NCI-H187 (cell line): ENCODE results near the gene ANKRD27.
"Not testable (repeated sequence)": the region's sequence is repeated elsewhere in the genome, so short reads cannot be mapped to it uniquely, and the experiment has no call there.

Source experiments
- DNase-seq, 2 experiments: peaks; one replicate each; lab custom pipeline; 2025; lab: John Stamatoyannopoulos, UW

The ANKRD27 gene

DNA sequence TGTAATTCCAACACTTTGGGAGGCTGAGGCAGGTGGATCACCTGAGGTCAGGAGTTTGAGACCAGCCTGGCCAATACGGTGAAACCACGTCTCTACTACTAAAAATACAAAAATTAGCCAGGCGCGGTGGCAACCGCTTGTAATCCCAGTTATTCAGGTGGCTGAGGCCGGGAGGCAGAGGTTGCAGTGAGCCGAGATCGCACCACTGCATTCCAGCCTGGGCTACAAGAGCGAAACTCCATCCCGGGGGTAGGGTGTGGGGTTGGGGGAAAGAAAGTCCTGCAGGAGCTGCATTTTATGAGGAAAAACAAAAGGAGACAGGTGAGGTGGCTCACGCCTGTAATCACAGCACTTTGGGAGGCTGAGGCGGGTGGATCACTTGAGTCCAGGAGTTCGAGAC lies 22.6 kb downstream of the ANKRD27 start:
- not testable (repeated sequence) for DNase-seq

DNA sequence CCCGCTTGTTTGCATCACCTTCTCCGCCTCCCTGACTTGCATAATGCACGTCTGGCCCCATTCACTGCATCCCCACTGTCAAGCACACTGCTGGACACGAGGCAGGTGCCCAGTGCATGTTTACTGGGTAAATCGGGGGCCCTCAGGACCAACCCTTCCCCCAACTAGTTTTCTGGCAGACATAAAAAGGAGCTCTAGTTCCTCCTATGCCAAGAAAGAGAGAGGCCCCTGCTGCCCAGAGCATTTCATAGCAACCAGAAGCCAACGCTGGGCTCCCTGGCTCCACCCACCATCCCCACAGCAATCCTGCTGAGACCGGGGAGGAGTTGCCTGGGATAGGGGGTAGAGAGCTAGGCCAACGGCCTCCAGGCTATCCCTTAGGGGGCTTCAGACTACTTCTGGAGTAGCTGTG lies 23.2 kb downstream of the ANKRD27 start:
- DNase-seq = no peak

DNA sequence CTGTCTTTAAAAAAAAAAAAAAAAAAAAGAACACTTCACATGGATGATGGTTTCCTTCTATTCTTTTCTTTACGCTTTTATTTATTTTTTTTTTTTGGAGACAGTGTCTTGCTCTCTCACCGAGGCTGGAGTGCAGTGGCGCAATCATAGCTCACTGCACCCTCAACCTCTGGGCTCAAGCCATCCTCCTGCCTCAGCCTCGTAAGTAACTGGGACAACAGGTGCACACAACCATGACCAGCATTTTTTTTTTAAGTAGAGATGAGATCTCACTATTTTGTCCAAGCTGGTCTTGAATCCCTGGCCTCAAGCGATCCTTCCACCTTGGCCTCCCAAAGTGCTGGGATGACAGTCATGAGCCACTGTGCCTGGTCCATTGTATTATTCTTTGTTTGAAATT lies 24.3 kb downstream of the ANKRD27 start:
- DNase-seq = no peak

DNA sequence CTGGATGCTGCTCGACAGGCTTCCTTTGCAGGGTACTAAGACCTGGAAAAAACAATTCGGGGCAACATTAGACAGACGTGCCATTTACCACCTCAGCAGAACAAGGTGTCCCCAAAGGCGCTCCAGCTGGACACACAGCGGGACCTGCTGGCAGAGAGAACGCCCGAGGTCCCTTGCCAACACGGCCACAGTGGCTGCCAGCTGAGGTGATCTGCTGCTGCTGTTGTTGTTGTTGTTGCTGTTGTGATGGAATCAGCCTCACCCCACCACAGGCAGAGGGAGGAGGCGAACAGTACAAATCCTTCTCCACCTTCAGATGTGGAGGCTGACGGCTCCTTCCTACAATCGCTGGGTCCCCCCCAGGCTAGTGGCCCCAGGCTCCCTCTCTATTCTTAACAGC lies 25.2 kb downstream of the ANKRD27 start:
- DNase-seq = no peak

GRCh38 chr19:32647361-32647760 lies 27.6 kb downstream of the ANKRD27 start:
- DNase-seq = no peak

DNA sequence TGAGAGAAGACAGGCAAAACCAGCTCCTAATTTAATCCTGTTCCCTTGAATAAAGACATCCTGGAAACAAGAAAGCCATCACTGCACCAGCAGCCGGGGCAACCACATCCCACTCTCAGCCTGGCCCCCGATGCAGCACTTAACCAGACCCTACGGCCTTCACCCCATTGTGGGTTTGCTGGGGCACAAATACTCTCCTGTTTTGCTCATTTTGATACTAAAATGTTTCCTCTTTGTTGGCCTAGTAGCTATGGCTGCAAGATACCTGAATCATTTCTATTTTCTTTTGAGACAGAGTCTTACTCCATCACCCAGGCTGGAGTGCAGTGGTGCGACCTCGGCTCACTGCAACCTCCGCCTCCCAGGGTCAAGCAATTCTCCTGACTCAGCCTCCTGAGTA lies 28.4 kb downstream of the ANKRD27 start:
- DNase-seq = no peak

- no peak for DNase-seq
Observed at GRCh38 chr19:32642771-32643170, 32.2 kb downstream of the ANKRD27 start.

DNA sequence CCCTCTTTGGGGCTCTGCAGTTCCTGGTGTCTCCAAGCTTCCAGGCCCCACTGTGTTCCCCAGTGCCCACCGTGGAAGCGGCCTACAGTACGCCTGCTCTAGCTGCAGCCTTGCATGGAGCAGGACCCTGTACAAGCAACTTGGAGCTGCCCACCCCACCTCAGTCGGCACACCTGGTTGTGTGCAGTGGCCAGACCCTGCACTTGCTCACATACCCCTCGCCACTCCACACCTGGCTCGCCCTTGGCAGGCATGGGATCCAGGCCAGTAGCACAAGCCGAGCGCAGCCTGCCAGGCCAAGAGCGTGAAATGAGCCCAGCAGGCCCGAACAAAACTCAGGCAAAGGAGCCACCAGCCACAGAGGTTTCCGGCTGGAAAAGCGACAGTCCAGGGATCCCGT lies 36.4 kb downstream of the ANKRD27 start:
- no peak for DNase-seq

GRCh38 chr19:32637480-32637879 lies 37.5 kb downstream of the ANKRD27 start:
- DNase-seq = no peak

DNA sequence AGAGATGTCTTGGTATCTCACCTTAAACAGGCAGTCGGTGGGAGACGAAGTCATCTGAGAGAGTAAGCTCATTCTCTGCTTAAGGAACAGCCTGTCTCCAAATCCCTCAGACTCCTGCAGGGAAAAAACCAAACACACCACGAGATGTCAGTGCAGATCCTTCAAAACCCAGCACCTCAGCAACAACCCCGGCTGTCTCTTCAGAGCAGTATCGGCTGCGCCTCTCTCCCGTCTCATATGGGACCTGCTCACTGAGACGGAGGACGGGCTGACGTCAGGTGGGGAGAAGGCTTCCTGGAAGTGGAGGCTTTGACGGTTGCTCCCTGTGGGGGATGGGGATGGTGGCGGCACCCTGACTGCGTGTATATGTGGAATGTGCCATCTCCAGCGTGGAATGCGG lies 43.6 kb downstream of the ANKRD27 start:
- no peak for DNase-seq

DNA sequence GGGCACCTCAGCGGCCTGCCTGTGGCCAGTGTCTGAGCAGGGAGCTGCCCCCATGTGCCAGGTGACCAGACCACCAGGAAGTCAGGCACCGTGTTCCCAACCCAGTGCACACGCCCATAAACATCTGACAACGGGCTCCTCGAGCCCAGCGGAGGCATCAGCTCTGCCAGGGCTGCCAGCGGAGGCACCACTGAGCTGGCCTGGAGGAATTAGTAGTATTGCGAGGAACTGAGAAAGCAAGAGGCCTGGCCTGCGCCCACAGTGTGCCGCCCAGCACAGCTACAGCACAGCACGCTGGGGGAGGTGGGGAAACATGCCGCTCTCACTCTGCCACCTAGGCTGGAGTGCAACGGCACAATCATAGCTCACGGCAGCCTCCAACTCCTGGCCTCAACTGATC lies 44.6 kb downstream of the ANKRD27 start:
- DNase-seq = no peak

GRCh38 chr19:32627714-32628270 lies 47.2 kb downstream of the ANKRD27 start:
- no peak for DNase-seq

GRCh38 chr19:32626969-32627368 lies 48.0 kb downstream of the ANKRD27 start:
- no peak for DNase-seq

GRCh38 chr19:32624410-32624809 lies 50.6 kb downstream of the ANKRD27 start:
- DNase-seq = no peak

GRCh38 chr19:32622002-32622401 lies 53.0 kb downstream of the ANKRD27 start:
- no peak for DNase-seq

GRCh38 chr19:32619051-32619685 lies 55.8 kb downstream of the ANKRD27 start:
- DNase-seq = no peak

- DNase-seq = no peak
Observed at GRCh38 chr19:32615569-32615968, 59.4 kb downstream of the ANKRD27 start.

DNA sequence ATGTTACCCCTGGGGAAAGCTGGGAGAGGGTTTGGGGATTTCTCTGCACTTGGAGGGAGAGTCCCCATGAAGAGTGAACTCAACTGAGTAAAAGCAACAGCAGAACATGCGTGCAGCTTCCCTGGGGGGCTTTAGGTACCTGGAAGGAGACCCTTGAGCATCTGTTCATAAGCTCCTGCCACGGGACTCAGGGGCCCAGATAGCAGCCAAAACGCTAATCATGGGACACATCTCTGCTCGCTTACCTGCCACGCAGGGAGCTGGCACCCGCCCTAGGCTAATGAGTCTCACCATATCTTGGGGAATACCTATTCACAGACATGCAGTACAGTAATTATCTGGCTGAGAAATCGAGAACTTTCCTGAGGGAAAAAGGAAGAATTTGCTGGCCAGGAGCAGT lies 60.1 kb downstream of the ANKRD27 start:
- DNase-seq = no peak

- no peak for DNase-seq
Observed at GRCh38 chr19:32613008-32613407, 62.0 kb downstream of the ANKRD27 start.

DNA sequence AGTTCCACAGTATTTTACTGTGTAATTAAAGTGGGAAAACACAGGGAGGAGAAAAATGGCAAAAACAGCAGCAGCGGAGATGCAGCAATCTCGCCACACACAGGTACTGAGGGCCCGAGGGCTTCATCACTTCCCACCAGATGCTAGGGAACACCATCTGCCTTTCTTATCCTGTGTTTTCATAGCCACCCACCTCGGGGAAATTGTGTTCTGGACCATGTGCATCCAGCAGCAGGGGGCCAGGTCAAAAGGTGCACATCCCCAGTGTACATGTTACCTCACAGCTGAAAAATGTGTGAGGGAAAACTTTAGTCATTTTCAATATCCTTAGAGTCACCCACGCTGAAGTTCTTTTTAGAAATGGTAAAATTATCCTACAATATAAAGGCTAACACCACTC lies 63.8 kb downstream of the ANKRD27 start:
- no peak for DNase-seq

DNA sequence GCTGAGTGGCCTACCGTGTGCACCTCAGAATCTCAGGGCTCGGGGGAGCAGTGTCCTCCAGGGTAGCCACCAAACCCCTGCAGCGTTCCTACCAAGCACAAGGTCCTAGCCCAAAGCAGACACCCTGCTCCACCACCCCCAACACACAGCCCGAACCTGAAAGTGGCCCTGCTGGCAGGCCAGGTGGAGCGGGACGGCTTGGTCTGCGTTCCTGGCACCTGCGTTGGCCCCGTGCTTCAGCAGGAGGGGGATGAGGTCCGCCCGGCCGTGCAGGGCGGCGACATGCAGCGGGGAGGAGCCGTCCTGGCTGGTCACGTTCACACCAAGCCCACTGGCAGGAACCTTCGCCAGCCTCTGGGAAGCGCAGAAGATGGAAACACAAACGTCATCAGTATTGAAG lies 67.5 kb downstream of the ANKRD27 start:
- no peak for DNase-seq

DNA sequence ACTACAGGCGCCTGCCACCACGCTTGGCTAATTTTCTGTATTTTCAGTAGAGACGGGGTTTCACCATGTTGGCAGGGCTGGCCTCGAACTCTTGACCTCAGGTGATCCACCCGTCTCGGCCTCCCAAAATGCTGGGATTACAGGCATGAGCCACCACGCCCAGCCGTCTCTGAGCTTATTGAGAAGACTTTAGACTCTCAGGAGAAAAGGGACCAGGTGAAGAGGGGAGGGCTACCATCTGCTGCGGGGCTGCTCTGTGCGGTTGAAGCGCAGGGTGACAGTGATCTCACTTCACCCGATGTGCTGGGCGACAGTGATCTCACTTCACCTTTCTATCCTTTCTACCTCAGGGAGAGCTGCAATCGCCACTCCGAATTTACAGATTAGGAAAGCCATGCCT lies 68.7 kb downstream of the ANKRD27 start:
- DNase-seq = no peak

GRCh38 chr19:32605544-32605943 lies 69.4 kb downstream of the ANKRD27 start:
- DNase-seq = no peak

- DNase-seq = no peak
Observed at GRCh38 chr19:32603961-32604360, 71.0 kb downstream of the ANKRD27 start.
